Measurements from ENCODE around the gene POTEF.
"Not testable (repeated sequence)": the region's sequence is repeated elsewhere in the genome, so short reads cannot be mapped to it uniquely, and the experiment has no call there.

POTEF gene

DNA sequence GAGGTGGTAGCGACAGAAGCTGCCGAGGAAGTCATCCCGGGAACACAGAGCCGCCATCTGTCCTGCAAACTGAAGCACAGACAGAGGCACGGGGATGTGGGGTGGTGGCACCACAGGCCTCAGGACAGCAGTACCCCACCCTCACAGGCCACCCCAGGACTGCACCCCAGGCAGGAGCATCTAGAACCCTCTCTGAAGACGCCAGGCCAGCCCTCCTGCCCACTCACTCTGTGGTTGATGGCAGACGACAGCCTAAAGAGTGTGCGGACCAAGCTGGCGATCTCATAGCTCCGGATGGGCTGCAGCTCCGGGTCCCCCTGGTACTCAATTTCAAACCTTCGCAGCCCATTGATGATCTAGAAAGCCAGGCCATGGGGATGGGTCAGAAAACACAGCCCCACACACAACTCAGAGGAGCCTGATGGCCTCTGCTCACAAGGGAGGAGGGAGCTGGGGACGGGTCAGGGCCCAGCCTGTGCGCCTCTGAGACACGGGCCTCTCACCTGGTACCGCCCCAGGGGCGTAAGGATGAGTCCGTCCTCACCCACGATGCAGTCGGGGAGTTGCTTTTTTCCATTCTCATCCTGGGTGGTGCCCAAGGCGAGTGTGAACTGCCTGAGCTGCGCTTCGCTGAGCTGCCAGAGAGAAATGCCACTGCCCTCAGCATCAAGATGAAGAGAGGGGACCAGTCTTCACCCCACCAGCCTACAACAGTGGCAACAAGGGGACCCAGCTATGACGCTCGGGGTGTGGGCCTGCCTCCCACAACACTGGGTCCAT, 24.0 kb upstream of the POTEF start:
- no peak for DNase-seq (ENCODE audit: low read depth in 4 of 4, low spot score in 1 of 4)

DNA sequence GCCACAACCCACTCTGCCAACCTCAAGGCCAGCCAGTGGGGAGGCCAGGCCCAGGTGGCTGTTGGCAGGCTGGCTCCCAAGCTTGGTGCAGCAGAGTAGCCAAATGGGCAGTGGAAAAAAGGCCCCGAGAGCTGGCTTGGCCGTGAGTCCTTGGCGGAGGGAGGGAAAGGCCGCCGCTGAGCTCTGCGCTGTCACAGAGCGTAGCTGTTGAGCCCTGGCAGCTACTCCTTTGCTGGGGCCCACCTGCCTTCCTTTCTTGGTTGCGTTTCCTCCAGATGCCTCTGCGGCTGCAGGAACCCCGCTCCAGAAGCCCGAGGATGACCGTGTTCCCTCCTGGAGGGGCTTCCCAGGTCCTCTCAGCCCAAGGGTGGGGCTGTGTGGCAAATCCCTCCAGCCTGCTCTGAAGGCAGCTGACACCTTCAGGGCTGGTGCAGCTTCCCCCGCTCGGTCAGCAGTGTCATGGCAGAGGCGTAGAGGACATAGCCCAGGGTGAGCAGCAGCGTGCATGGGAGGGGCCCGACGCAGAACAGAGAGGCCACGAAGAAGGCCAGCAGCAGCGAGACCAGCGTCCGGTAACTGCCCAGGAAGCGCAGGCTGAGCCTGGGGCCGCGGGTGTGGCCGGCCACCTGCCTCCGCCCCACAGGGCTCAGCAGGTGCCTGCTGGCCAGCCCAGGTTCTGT, 23.3 kb upstream of the POTEF start:
- not testable (repeated sequence) for DNase-seq (ENCODE audit: low read depth in 4 of 4, low spot score in 1 of 4)

DNA sequence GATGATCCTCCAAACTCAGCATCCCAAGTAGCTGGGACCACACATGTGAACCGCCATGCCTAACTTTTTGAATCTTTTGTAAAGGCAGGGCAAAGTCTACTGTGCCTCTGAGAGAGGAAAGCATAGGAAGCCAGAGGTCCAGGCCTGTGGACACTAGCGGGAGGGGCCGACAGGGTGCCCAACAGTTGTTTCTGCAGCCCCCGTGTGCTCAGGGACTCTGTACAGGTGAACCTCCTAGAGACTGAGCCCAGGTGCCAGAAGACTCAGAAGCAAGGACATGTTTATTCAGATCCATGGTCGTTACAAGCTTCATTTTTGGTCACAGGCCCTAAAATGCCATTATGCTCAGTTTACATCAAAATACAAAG, 22.1 kb upstream of the POTEF start:
- not testable (repeated sequence) for DNase-seq (ENCODE audit: low read depth in 4 of 4, low spot score in 1 of 4)

DNA sequence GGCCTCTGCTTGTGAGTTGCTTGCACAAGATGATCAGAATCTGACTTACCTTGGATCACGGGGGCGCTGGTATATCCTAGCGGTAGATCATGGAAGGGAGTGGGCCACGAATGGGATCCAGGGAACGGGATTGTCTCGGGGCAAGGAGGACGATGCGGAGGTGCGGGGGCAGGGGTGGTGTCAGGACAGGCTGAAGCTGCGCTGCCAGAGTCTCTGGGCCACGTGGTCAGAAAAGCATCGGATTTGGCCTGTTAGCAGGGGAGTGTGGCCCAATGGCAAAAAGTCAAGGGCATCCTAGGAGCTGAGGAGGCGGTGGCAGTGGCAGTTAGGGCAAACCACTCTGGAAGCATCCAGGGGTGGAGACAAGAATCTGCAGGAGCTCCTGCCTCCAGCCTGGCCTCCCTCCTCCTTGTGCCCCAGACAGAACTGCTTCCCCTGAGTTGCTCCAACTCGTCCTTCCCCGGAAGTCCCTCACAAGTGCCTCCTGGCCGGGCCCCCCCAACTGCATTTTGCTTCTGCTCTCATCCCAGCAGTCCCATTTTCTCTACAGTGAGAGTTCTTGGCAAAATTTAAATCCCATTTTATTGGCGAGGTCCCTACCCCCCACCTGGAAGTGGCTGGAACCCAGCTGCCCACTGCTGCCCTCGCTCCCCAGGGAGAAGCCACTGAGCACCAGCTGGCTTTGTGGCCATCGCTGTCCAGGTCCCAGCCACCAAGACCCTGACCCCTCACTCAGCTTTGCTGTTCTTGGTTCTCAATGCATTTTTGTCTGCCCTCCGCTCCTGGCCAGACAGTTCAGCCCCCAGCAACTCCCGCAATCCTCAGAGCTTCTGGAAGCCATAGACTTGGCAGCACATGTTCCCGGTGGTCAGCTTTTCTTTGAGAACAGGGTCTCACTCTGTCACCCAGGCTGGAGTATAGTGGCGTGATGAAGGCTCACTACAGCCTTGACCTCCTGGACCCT, 21.4 kb upstream of the POTEF start:
- no peak for DNase-seq (ENCODE audit: low read depth in 4 of 4, low spot score in 1 of 4)

DNA sequence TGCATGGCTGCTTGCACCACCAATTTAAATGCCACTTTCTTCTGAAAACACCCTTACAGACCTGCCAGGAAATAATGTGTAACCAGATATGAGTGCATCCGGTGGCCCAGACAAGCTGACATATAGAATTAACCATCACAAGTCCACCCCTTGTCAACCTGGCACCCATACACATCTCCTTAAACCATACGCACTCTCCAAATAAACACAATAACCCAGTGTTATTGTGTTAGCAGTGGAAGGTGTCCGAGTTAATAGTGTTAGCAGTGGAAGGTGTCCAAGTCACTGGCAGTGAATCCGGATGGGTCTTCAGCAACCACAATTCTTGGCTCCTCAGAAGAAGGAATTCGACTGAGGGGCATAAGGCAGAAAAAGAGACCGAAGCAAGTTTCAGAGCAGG, 19.5 kb upstream of the POTEF start:
- not testable (repeated sequence) for DNase-seq (ENCODE audit: low read depth in 4 of 4, low spot score in 1 of 4)

GRCh38 chr2:130145006-130145414, 16.0 kb upstream of the POTEF start, which contains the start of gene CCDC74B:
CCDC74B (minus strand) TSS chr2:130145112; CDS start chr2:130144996, 116 bp downstream.
- peak in 3 of 4 experiments; percentile 11 to 45 (median 24) for DNase-seq (ENCODE audit: low read depth in 4 of 4, low spot score in 1 of 4)

DNA sequence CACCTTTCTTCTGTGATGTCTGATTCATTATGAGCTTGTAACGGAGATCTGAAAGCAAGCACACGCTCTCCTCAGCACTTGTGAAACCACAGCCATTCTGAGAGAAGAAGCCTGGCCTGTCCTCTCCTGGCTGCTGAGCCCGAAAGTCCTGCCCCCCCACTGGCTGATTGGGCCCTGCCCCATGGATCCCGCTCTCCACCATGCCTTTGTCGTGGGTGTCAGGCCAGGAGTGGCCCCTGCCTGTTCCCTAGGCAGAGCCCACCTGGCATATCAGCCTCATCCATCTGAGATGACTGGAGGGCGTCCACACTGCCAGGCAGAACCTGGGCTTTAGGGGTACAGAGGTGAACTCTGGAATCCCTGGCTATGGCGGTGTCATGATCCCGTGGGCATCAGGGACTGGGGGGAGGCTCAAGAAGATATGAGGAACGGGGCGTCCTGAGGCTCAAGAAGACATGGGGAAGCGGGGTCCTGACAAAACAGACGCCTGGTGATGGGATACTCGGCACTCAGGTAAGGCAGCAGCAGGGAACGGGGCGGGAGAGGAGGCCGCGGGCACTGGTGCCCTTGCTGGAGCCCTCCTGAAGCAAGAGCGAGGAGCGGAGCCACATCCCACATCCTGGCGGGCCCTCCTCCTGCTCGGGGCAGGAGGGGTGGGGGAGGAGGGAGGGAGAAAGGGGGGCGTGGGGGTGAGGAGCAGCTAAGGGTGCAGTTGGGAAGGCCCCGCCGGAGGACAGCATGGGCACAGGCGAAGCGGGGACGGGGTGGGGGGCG, 14.4 kb upstream of the POTEF start:
- DNase-seq (ENCODE audit: low read depth in 4 of 4, low spot score in 1 of 4), result not testable (repeated sequence)

DNA sequence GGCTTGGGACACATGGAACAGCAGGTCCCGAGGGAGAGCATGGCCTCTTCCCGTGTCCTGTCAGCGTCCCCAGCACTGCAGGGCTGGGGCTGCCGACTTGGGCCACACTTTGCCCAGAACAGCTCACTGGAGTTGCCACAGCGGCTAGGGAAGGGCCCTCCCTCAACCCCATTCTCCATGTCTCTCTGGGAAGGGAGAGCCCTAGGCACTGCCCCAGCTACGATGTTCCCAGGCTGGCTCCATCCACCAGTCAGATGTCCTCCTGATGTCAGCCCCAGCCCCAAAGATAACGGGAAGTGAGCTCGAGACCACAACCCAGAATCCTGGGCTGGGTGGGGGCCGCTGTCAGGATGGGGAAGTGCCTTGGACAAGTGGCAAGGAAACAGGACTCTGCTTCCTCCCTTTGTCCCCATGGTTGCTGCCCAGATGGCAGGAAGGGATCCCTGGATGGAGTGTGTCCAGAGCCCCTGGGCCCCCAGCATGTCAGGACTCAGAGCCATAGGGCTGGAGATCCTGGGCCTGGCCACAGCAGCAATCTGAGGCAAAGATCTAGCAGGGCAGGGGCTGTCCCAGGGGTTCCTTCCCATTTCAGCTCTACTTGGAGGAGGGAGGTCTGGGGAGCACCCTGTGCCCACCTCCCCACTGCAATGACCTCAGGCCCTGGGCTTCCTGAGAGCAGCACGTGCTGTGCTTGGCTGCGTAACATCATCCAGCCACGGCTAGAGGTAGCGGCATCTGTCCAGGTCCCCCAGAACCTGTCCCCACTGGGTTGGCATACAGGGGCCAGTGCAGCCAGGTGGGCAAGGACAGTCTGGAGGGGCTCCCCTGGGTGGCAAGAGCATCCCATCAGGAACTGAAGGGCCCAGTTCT, 13.6 kb upstream of the POTEF start:
- DNase-seq (ENCODE audit: low read depth in 4 of 4, low spot score in 1 of 4), result not testable (repeated sequence)

GRCh38 chr2:130141645-130142370, 12.8 kb upstream of the POTEF start:
- DNase-seq (ENCODE audit: low read depth in 4 of 4, low spot score in 1 of 4), result not testable (repeated sequence)

DNA sequence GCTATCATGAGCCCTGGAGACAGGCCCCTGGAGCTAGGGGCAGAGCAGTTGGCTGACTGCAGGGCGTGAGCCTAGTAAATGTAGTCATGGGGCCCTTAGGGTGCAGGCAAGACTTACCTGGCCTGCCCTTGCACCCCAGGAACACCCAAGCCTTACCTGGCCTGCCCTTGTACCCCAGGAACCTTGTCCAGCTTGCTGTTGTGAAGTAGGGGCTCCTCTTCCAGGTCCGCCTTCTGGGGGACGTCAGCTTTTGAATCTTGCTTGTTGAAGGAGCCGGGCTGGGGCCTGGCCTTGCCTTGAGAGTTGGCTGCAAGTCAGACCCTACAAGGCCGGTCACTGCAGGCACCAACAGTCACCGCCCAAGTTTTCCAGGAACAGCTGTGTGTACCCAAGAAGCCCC, 12.0 kb upstream of the POTEF start:
- not testable (repeated sequence) for DNase-seq (ENCODE audit: low read depth in 4 of 4, low spot score in 1 of 4)

- not testable (repeated sequence) for DNase-seq (ENCODE audit: low read depth in 4 of 4, low spot score in 1 of 4)
Measured at GRCh38 chr2:130140516-130140915, 11.5 kb upstream of the POTEF start.

- DNase-seq (ENCODE audit: low read depth in 4 of 4, low spot score in 1 of 4), result not testable (repeated sequence)
Measured at GRCh38 chr2:130139331-130140280, 10.6 kb upstream of the POTEF start.

- DNase-seq (ENCODE audit: low read depth in 4 of 4, low spot score in 1 of 4), result not testable (repeated sequence)
Measured at GRCh38 chr2:130138841-130139251, 9.8 kb upstream of the POTEF start.

DNA sequence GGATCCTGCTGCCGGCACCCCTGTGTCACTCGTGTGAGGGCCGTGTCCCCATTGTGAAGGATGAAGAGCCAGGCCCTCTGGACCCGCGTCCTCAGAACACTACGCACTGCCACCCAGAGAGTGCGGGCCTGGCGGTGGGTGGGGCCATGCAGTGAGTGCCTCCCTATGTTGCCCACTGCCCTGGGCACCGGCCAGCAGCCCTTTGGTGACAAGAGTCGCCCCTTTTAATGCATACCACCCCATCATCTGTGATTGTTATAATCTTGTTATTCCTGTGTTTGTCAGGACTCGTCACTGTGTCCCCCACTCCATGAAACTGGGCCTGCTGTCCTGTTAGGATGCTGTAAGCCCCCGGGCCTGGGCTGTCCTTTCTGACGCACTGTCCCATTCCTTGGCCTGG, 9.3 kb upstream of the POTEF start:
- DNase-seq (ENCODE audit: low read depth in 4 of 4, low spot score in 1 of 4), result not testable (repeated sequence)

GRCh38 chr2:130137118-130137517, 8.1 kb upstream of the POTEF start:
- not testable (repeated sequence) for DNase-seq (ENCODE audit: low read depth in 4 of 4, low spot score in 1 of 4)

DNA sequence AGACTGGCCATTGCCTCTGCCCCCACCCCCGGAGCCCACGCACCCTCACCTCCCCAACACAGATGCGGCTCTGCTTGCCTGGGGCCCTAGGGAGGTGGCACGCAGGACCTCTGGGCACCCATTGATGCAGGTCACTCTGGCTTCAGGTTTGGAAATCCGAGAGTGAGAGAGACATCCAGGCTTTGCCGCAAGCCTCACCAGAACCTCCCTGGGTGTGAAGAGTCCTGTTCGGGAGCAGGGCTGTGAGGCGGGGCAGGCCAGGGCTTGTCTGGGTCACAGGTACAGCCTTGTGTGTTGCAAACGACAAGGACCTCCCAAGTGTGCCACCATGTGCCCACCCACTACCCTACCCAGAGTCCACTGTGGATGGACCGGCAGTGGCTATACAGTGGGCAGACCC, 7.5 kb upstream of the POTEF start:
- not testable (repeated sequence) for DNase-seq (ENCODE audit: low read depth in 4 of 4, low spot score in 1 of 4)

GRCh38 chr2:130135692-130136541, 6.9 kb upstream of the POTEF start:
- no peak for DNase-seq (ENCODE audit: low read depth in 4 of 4, low spot score in 1 of 4)
